ENCODE data around the gene PCSK7. TPM values are rescaled to one million over a fixed set of nuclear protein-coding genes. Genes with fewer than 3 reads are reported as not detected.

Gene PCSK7, protein sequence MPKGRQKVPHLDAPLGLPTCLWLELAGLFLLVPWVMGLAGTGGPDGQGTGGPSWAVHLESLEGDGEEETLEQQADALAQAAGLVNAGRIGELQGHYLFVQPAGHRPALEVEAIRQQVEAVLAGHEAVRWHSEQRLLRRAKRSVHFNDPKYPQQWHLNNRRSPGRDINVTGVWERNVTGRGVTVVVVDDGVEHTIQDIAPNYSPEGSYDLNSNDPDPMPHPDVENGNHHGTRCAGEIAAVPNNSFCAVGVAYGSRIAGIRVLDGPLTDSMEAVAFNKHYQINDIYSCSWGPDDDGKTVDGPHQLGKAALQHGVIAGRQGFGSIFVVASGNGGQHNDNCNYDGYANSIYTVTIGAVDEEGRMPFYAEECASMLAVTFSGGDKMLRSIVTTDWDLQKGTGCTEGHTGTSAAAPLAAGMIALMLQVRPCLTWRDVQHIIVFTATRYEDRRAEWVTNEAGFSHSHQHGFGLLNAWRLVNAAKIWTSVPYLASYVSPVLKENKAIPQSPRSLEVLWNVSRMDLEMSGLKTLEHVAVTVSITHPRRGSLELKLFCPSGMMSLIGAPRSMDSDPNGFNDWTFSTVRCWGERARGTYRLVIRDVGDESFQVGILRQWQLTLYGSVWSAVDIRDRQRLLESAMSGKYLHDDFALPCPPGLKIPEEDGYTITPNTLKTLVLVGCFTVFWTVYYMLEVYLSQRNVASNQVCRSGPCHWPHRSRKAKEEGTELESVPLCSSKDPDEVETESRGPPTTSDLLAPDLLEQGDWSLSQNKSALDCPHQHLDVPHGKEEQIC
- total RNA-seq (68.0 and 72.7 TPM in 2 replicates), polyA plus RNA-seq (40.8 and 43.2 TPM in 2 replicates), polyA minus RNA-seq (58.7 and 60.5 TPM in 2 replicates), Bru-seq, nascent RNA (percentile 64 among the genes with signal in this experiment), BruChase-seq, experiment 1, labeled RNA remaining after a 6-hour chase (percentile 78 among the genes with signal in this experiment), BruChase-seq, experiment 2, labeled RNA remaining after a 2-hour chase (percentile 81 among the genes with signal in this experiment)
- polyA plus RNA-seq (2011; cell fraction: cytosol; rRNA removed) = 35.5 and 39.8 TPM in 2 replicates
- 123 and 126 TPM in 2 replicates for polyA plus RNA-seq (2011; cell fraction: nucleus; rRNA removed)
- polyA plus RNA-seq (2012) = 40.9 and 41.6 TPM in 2 replicates
- 13.3 TPM for polyA minus RNA-seq (2011; cell fraction: cytosol; rRNA and poly(A)+ RNA removed)
- 45.2 and 48.0 TPM in 2 replicates for polyA minus RNA-seq (2011; cell fraction: nucleus; rRNA and poly(A)+ RNA removed)
- long read RNA-seq, full-length matches to known transcripts = 39 of 76 reads
- long read RNA-seq, partial matches to known transcripts = 18 of 76 reads
- long read RNA-seq, other reads (novel, unspliced or antisense) = 19 of 76 reads

GRCh38 chr11:117231842-117232091, at the start of gene PCSK7:
TSS of gene PCSK7 (minus strand) at chr11:117232073. CDS start at chr11:117229844, 2,229 bp downstream.
- H3K4me2 ChIP-seq (ENCODE audit: insufficient read depth, low read length) = peak within 1 kb of the TSS; percentile 84
- H3K4me3 ChIP-seq (replicated peaks in 1 of 3; ENCODE audit: insufficient read depth in 1 of 3, low read depth in 1 of 3, low read length in 3 of 3) = peak within 1 kb of the TSS; percentile 82 to 97 (median 90)
- H2AFZ ChIP-seq (ENCODE audit: low read depth, low read length) = peak within 1 kb of the TSS; percentile 100
- H3K9ac ChIP-seq (replicated peaks; ENCODE audit: extremely low read depth, insufficient read depth, low read length) = peak within 1 kb of the TSS; percentile 93
- DNase-seq (ENCODE audit: low read depth, low spot score) (no peak), FAIRE-seq (peak; percentile 61)
- CTCF ChIA-PET = interaction anchor here (0.6 to 3.6 kb wide), 16 partner anchors 10 to 715 kb away, joined by 3 to 24 read pairs (median 4); partner anchors contain the start of genes APOA5, PAFAH1B2 and SIDT2
- peaks cover 0 to 19% of the 10 kb centered on the region in 2 experiments for H3K36me3 ChIP-seq (ENCODE audit: control insufficient read depth in 2 of 2, extremely low read depth in 1 of 2, insufficient read depth in 2 of 2, low read length in 2 of 2)
- H3K9me3 ChIP-seq (replicated peaks; ENCODE audit: control insufficient read depth, insufficient read depth, low read length) = no peaks in the 10 kb centered on the region
- H4K20me1 ChIP-seq (replicated peaks; ENCODE audit: control insufficient read depth, extremely low read depth, insufficient read depth, low read length) = no peaks in the 10 kb centered on the region
- POLR2A ChIA-PET = interaction anchor here (1.1 kb wide), 1 partner anchor 52 kb away, joined by 4 read pairs; no protein-coding TSS in a partner anchor
- peak within 1 kb of the TSS; percentile 89 for H3K27ac ChIP-seq (ENCODE audit: insufficient read depth, low read depth, low read length)
- no peaks in the 10 kb centered on the region for H3K27me3 ChIP-seq (ENCODE audit: control insufficient read depth in 2 of 2, insufficient read depth in 2 of 2, low read length in 2 of 2)
- intact Hi-C loops (cut with micrococcal nuclease) = loop anchor here (1.0 to 10.0 kb wide), 4 partner anchors 50 to 583 kb away; partner anchors contain the start of gene BACE1
- TF ChIP-seq POLR2A (IDR thresholded peaks at IDR 0.05; ENCODE audit: low read depth, low read length) = no peak
- TF ChIP-seq CTCF (IDR thresholded peaks at IDR 0.05; ENCODE audit: extremely low read depth in 1 of 2, insufficient read depth in 1 of 2, low read depth in 1 of 2, low read length in 2 of 2) = no peak
- TF ChIP-seq JUN (IDR thresholded peaks at IDR 0.05; ENCODE audit: borderline replicate concordance, insufficient read depth, insufficient read length, low read depth) = no peak
- no peak for TF ChIP-seq MAX (IDR thresholded peaks at IDR 0.05; ENCODE audit: insufficient read depth, insufficient read length)
- TF ChIP-seq POLR2AphosphoS5 (IDR thresholded peaks at IDR 0.05; ENCODE audit: insufficient read depth, low read depth, low read length) = no peak
- TF ChIP-seq FOS (IDR thresholded peaks at IDR 0.05; ENCODE audit: borderline replicate concordance, insufficient read depth, low read length) = no peak
- TF ChIP-seq GATA2 (IDR thresholded peaks at IDR 0.05; ENCODE audit: insufficient read depth, insufficient read length, low read depth, low read length) = no peak
- TF ChIP-seq MYC (IDR thresholded peaks at IDR 0.05; ENCODE audit: low read depth, low read length) = no peak
- TF ChIP-seq EZH2 (IDR thresholded peaks at IDR 0.05; ENCODE audit: borderline replicate concordance, low read depth, low read length, severe bottlenecking) = no peak
- peaks cover 19% of the 10 kb centered on the region for H3K79me2 ChIP-seq (ENCODE audit: control insufficient read depth, insufficient read depth, low read length)
- BruUV-seq (replicated peaks) = no TSS peak
- no peaks in the 10 kb centered on the region for H3K9me1 ChIP-seq (replicated peaks; ENCODE audit: control insufficient read depth, extremely low read depth, insufficient read depth, low read length)
- dilution Hi-C loops (cut with MboI; ENCODE audit: extremely low pct_ligation_motif_present, low sequenced_read_pairs) = no loop called here
- H3K4me1 ChIP-seq (ENCODE audit: control insufficient read depth, extremely low read depth, insufficient read depth, low read length) = peaks cover 20% of the 10 kb centered on the region
